Endodermal cell (in vitro differentiated cells): ENCODE data around the gene STK16. TPM values are rescaled to one million over a fixed set of nuclear protein-coding genes. Genes with fewer than 3 reads are reported as not detected.

Experiments used
- DNase-seq: peaks from one replicate; pipeline ENCODE4 v3.0.0-alpha.2; 2017
- H3K27ac ChIP-seq: 2 replicates; pipeline ENCODE4 v1.5.1; 2013; ENCODE audit warnings: mild to moderate bottlenecking, low read depth, low read length, moderate library complexity
- H3K27me3 ChIP-seq: 2 replicates; pipeline ENCODE4 v1.6.1; 2013; ENCODE audit warnings: mild to moderate bottlenecking, low read length, moderate library complexity; ENCODE audit not compliant: insufficient read depth, control insufficient read depth, poor library complexity, severe bottlenecking
- H3K36me3 ChIP-seq: 2 replicates; pipeline ENCODE4 v1.7.0; 2013; ENCODE audit warnings: mild to moderate bottlenecking, low read length, moderate library complexity; ENCODE audit not compliant: control insufficient read depth, insufficient read depth
- H3K4me1 ChIP-seq: one replicate; pipeline ENCODE4 v1.7.0; 2013; ENCODE audit warnings: low read length; ENCODE audit not compliant: control insufficient read depth, insufficient read depth
- H3K4me3 ChIP-seq: 2 replicates; pipeline ENCODE4 v1.5.1; 2013; ENCODE audit warnings: mild to moderate bottlenecking, low read length, moderate library complexity
- H3K9ac ChIP-seq: 2 replicates; pipeline ENCODE4 v1.6.1; 2013; ENCODE audit warnings: mild to moderate bottlenecking, low read length, moderate library complexity; ENCODE audit not compliant: poor library complexity, severe bottlenecking; ENCODE audit errors: extremely low read depth
- H3K9me3 ChIP-seq: 2 replicates; pipeline ENCODE4 v1.6.1; 2013; ENCODE audit warnings: mild to moderate bottlenecking, low read length, moderate library complexity; ENCODE audit not compliant: control insufficient read depth
- H3K27ac Mint-ChIP-seq: 2 replicates; pipeline ENCODE4 v1.8.0; 2020; ENCODE audit warnings: mixed read lengths
- H3K27me3 Mint-ChIP-seq: 2 replicates; pipeline ENCODE4 v1.8.0; 2021; ENCODE audit warnings: mild to moderate bottlenecking, mixed read lengths; ENCODE audit not compliant: insufficient read depth
- H3K36me3 Mint-ChIP-seq: 2 replicates; pipeline ENCODE4 v1.8.0; 2020; ENCODE audit warnings: low read depth, mixed read lengths
- H3K4me1 Mint-ChIP-seq: 2 replicates; pipeline ENCODE4 v1.8.0; 2020; ENCODE audit warnings: mixed read lengths
- H3K4me3 Mint-ChIP-seq: 2 replicates; pipeline ENCODE4 v1.8.0; 2020; ENCODE audit warnings: mild to moderate bottlenecking, moderate library complexity, mixed read lengths
- H3K9me3 Mint-ChIP-seq: 2 replicates; pipeline ENCODE4 v1.8.0; 2020; ENCODE audit warnings: mild to moderate bottlenecking, mixed read lengths
- CTCF ChIP-seq: fragments of 200-600 bp; sonication (generic); conservative IDR thresholded peaks from 2 replicates; pipeline ENCODE4 v1.5.0; 2021; ENCODE audit warnings: antibody characterized with exemption, mild to moderate bottlenecking
- WGBS, 2 experiments: methylation state at CpG; one replicate each; pipeline versions ENCODE4 v1.1.5 to v1.1.7; 2013; ENCODE audit warnings: missing lambda C conversion rate in 2 of 2, mixed read lengths in 1 of 2; ENCODE audit not compliant: insufficient coverage in 1 of 2, insufficient read length in 1 of 2; 5-methylcytosine and 5-hydroxymethylcytosine counted together
- total RNA-seq, 2 donors: library from RNA; stranded (reverse); fragmentation: NEBNext Ultra II Directional in 1 of 2; extraction: Animal tissue kit (Norgen Biotek cat#: 25700) in 1 of 2; gene quantifications; 2 replicates in 1 of 2; 3 replicates in 1 of 2; pipeline ENCODE4 v1.2.1, GENCODE V29; 2021

STK16 gene
- total RNA-seq, 2 donors from 2014 or later: 27.3 to 37.7 TPM

DNA sequence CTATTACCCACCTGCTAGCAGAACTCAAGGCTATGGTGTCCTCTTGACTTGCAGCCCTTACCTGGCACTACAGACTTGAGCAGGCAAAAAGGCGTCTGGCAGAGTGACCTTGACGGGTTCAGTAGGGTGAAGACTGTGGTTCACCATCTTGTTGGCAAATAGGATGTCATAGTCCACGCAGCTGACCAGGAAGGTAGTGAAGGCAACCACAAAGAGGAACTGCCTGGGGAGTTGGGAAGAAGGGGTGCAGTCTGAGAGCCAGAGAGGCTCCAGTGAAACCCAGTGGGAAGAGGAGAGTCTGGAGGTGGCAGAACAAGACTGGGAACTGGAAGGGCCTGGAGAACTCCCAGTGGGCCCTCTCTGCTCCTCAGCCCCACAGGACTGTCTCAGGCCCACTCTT lies 19.9 kb upstream of the STK16 start:
- H3K36me3 ChIP-seq: peaks cover 46% of the 10 kb centered on the region
- H3K9ac ChIP-seq: no peak overlapping the region
- H3K27me3 ChIP-seq: no peaks in the 10 kb centered on the region
- no peak overlapping the region for H3K27ac ChIP-seq
- H3K4me1 Mint-ChIP-seq: peaks cover 7% of the 10 kb centered on the region
- no peaks in the 10 kb centered on the region for H3K9me3 ChIP-seq
- H3K27ac Mint-ChIP-seq: no peak overlapping the region
- no peak overlapping the region for H3K4me3 ChIP-seq
- no peak for DNase-seq
- H3K36me3 Mint-ChIP-seq: peaks cover 48% of the 10 kb centered on the region
- 94% methylated on average over 3 of the region's 3 CpGs for WGBS, 2 experiments
- H3K27me3 Mint-ChIP-seq: no peaks in the 10 kb centered on the region
- no peaks in the 10 kb centered on the region for H3K9me3 Mint-ChIP-seq
- no peak overlapping the region for H3K4me3 Mint-ChIP-seq
- TF ChIP-seq CTCF: no peak
- peaks cover 2% of the 10 kb centered on the region for H3K4me1 ChIP-seq

DNA sequence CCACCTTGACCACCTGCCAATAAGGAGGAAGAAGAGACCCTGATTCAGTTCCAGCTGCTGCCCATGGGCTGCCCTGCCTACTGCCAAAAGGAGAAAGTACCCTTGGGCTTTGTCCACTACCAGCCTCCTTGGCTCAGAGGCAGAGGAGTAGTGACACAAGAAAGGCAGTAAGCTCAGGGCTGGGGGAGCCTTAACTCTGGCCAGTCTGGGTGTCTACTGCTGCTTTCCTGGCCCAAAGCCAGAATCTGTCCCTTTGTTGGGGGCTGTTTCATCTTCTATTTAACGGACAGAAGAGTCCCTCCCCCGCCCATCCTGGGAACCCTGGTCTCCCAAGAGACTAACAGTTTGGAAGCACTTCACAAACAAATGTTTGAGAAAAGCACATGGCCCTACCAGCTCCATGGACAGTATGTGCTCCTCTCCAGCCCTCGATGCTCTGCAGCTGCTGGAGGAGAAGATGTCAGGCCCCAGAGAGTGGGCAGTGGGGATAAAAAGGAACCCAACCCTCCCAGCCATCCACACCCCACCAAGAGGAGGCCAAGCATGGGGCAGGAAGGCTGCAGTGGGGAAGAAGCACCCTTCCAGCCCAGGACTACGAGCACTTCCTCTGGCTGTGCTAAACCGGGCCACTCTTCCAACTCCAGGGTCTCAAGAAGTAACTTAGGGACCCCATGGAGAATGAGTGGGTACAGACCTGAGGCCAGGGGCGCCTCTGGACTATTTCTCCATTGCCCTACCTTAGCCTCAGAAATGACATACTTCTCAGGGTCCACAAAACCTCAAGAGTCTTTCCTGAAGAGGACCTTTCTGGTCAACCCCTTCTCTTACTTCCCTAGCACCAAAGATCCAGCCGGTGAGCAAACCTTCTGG lies 17.0 kb upstream of the STK16 start:
- Mint-ChIP-seq H3K9me3 (no peaks in the 10 kb centered on the region), H3K4me1 (peaks cover 9% of the 10 kb centered on the region), H3K4me3 (peak overlapping the region; percentile 97), H3K27me3 (no peaks in the 10 kb centered on the region), H3K27ac (peak overlapping the region; percentile 55), H3K36me3 (peaks cover 44% of the 10 kb centered on the region)
- WGBS, 2 experiments: 70 to 73% methylated on average over 7 of the region's 7 CpGs
- Histone ChIP-seq H3K27ac (no peak overlapping the region), H3K27me3 (no peaks in the 10 kb centered on the region), H3K9me3 (no peaks in the 10 kb centered on the region), H3K4me1 (peaks cover 2% of the 10 kb centered on the region), H3K36me3 (peaks cover 48% of the 10 kb centered on the region), H3K4me3 (peak overlapping the region; percentile 98), H3K9ac (peak overlapping the region; percentile 84)
- DNase-seq: no peak
- TF ChIP-seq CTCF: no peak

- TF ChIP-seq CTCF: no peak
- DNase-seq: no peak
- H3K9ac ChIP-seq: peak overlapping the region; percentile 84
- Mint-ChIP-seq H3K4me1 (peaks cover 9% of the 10 kb centered on the region), H3K27me3 (no peaks in the 10 kb centered on the region), H3K9me3 (no peaks in the 10 kb centered on the region), H3K36me3 (peaks cover 44% of the 10 kb centered on the region), H3K4me3 (peak overlapping the region; percentile 97), H3K27ac (peak overlapping the region; percentile 55)
- peaks cover 48% of the 10 kb centered on the region for H3K36me3 ChIP-seq
- peak overlapping the region; percentile 98 for H3K4me3 ChIP-seq
- H3K9me3 ChIP-seq: no peaks in the 10 kb centered on the region
- peaks cover 2% of the 10 kb centered on the region for H3K4me1 ChIP-seq
- 10 to 13% methylated on average over 5 to 19 of the region's 19 CpGs for WGBS, 2 experiments
- peak overlapping the region; percentile 81 for H3K27ac ChIP-seq
- no peaks in the 10 kb centered on the region for H3K27me3 ChIP-seq
Observed at GRCh38 chr2:219228911-219229304, 16.4 kb upstream of the STK16 start.
